RWPE1 (cell line): Measurements from ENCODE around the gene CENPK.

ENCODE experiments used
- CTCF ChIA-PET: fragments of 350-600 bp; sonication (Branson Sonifier 250); formaldehyde crosslinking; extraction: SDS; loops from one replicate; lab custom pipeline; 2021; lab: Yijun Ruan, JAX
- POLR2A ChIA-PET: fragments of 400-600 bp; formaldehyde crosslinking; extraction: SDS; loops from one replicate; lab custom pipeline; 2020; ENCODE audit warnings: antibody characterized with exemption; ENCODE audit not compliant: low non-redundant PET; lab: Yijun Ruan, JAX
- DNase-seq: peaks from one replicate; pipeline ENCODE4 v3.0.0; 2012; ENCODE audit warnings: low spot score
- H3K27ac ChIP-seq: fragments of 450-650 bp; 2 replicates; pipeline ENCODE4 v1.5.1; 2017
- TF ChIP-seq, protein P1 (sequence below): fragments of 450-650 bp; conservative IDR thresholded peaks from 2 replicates; pipeline ENCODE4 v1.5.1; 2017; ENCODE audit warnings: low read depth, mild to moderate bottlenecking

The CENPK gene

DNA sequence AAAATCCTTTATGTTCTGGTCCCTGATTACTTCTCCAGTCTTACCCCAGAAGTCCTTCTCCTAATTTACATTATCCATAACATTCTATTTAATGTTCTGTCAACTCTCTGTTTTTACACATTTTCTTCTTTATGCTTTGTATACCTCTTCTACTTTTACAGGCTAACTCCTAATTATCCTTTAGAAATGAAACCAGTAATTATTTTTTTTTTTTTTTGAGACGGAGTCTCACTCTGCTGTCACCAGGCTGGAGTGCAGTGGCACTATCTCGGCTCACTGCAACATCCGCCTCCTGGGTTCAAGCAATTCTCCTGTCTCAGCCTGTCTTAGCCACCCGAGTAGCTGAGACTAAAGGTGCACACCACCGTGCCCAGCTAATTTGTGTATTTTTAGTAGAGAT, 9.0 kb downstream of the CENPK start:
- H3K27ac ChIP-seq: no peak overlapping the region
- CTCF ChIA-PET: interaction anchor here (0.6 kb wide), 1 partner anchor 1098 kb away, joined by 3 read pairs; no protein-coding TSS in a partner anchor
- no peak for DNase-seq
- POLR2A ChIA-PET: no interaction called here
- TF ChIP-seq, protein P1, sequence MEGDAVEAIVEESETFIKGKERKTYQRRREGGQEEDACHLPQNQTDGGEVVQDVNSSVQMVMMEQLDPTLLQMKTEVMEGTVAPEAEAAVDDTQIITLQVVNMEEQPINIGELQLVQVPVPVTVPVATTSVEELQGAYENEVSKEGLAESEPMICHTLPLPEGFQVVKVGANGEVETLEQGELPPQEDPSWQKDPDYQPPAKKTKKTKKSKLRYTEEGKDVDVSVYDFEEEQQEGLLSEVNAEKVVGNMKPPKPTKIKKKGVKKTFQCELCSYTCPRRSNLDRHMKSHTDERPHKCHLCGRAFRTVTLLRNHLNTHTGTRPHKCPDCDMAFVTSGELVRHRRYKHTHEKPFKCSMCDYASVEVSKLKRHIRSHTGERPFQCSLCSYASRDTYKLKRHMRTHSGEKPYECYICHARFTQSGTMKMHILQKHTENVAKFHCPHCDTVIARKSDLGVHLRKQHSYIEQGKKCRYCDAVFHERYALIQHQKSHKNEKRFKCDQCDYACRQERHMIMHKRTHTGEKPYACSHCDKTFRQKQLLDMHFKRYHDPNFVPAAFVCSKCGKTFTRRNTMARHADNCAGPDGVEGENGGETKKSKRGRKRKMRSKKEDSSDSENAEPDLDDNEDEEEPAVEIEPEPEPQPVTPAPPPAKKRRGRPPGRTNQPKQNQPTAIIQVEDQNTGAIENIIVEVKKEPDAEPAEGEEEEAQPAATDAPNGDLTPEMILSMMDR: no peak

DNA sequence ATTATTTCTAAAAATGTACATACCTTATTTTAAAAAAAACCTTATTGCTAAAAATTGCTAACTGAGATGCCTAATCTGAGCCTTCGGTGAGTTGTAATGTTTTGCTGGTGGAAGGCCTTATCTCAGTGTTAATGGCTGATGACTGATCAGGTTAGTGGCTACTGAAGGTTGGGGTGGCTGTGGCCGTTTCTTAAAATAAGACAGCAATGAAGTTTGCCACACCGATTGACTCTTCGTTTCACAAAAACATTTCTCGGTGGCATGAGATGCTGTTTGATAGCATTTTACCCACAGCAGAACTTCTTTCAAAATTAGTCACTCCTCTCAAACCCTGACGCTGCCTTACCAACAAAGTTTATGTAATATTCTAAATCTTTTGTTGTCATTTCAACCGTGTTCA, 14.7 kb downstream of the CENPK start:
- no peak overlapping the region for H3K27ac ChIP-seq
- ChIA-PET POLR2A (no interaction called here), CTCF (no interaction called here)
- no peak for DNase-seq
- TF ChIP-seq, protein P1: no peak

DNA sequence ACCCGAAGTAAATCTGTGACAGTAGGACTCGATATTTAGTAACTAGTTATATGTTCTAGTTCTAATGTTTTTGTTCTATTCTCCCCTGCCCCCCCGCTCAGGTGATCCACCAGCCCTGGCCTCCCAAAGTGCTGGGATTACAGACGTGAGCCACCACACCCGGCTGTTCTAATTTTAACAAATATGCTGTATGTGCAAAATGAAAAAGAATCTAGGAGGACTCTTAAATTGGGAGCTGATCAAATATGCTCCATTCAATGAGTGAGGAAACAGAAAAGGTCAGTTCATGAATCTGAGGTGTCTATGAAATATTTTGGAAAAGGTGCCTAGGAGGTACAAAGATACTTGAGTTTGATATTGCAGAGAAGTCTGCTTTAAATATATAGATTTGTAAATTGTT, 16.8 kb downstream of the CENPK start:
- no peak for DNase-seq
- CTCF ChIA-PET: no interaction called here
- TF ChIP-seq, protein P1: no peak
- POLR2A ChIA-PET: no interaction called here
- H3K27ac ChIP-seq: no peak overlapping the region

DNA sequence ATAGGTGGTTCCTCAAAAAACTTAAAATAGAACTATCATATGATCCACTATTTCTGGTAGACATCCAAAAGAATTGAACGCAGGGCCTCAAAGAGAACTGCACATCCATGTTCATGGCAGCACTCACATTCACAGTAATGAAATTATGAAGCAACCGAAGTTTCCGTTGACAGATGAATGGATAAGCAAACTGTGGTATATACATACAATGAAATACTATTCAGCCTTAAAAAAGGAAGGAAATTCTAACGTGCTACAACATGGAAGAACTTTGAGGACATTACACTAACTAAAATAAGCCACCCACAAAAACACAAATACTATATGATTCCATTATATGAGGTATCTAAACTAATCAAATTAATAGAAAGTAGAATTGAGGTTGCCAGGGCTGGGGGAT, 18.5 kb downstream of the CENPK start:
- no peak for DNase-seq
- CTCF ChIA-PET: interaction anchor here (0.6 to 0.8 kb wide), 3 partner anchors 9 to 934 kb away, joined by 3 to 6 read pairs (median 3); no protein-coding TSS in a partner anchor
- TF ChIP-seq, protein P1: no peak
- H3K27ac ChIP-seq: no peak overlapping the region
- POLR2A ChIA-PET: no interaction called here

DNA sequence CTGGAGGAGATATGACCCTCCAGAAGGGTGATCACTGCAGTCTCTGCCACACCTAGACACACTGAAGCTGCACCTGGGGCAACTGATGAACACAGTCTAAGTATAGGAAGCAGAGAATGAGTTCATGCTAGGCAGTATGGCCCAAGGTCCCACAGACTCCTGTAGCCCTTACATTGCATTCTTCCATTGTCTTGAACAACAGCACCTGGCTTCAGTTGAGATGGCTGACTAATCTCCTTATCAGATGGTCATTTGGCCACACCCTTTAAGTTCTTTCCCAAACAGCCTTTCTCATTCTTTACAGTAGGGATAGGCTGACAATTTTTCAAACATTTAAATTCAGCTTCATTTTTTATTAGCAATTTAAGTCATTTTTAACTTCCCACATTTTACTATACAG, 23.1 kb downstream of the CENPK start:
- ChIA-PET CTCF (no interaction called here), POLR2A (no interaction called here)
- DNase-seq: no peak
- TF ChIP-seq, protein P1: no peak
- H3K27ac ChIP-seq: no peak overlapping the region

DNA sequence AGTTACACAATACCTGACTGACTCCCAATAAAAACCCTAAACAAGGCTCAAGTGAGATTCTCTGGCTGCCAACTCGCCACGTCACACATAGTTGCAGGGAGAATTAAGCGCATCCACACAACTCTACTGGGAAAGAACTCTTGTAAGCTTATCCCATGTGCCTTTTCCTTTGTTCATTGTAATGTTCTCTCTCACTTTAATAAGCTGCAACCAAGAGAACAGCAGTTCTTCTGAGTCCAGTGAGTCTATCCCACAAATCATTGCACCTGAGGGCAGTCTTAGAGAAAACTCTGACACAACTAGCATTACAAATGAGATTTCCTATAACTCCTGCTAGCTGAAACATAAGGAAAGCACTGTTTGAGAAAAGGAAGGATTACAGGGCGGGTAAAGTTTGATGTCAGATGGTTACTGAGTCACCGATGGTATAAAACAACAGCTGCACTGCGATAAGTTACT, 27.4 kb downstream of the CENPK start:
- ChIA-PET CTCF (no interaction called here), POLR2A (no interaction called here)
- DNase-seq: no peak
- TF ChIP-seq, protein P1: no peak
- H3K27ac ChIP-seq: no peak overlapping the region
